Activated CD8-positive, alpha-beta memory T cell treated with anti-CD3 and anti-CD28 coated beads for 36 hours (primary cell): Measurements from ENCODE around the gene TNFAIP1. TPM values are rescaled to one million over a fixed set of nuclear protein-coding genes. Genes with fewer than 3 reads are reported as not detected.
"Not testable (repeated sequence)": the region's sequence is repeated elsewhere in the genome, so short reads cannot be mapped to it uniquely, and the experiment has no call there.

Experiments used
- CTCF ChIA-PET: fragments of 350-600 bp; sonication (Branson Sonifier 250); formaldehyde crosslinking; loops from one replicate; lab custom pipeline; 2021; ENCODE audit warnings: antibody characterized with exemption; lab: Charles Lee
- POLR2A ChIA-PET: fragments of 350-600 bp; sonication (Branson Sonifier 250); formaldehyde crosslinking; loops from one replicate; lab custom pipeline; 2021; ENCODE audit warnings: antibody characterized with exemption; lab: Charles Lee
- total RNA-seq, 2 experiments: library from RNA; stranded (reverse); gene quantifications; one replicate each; pipeline ENCODE4 v1.2.3, GENCODE V29; 2021

The TNFAIP1 gene, protein sequence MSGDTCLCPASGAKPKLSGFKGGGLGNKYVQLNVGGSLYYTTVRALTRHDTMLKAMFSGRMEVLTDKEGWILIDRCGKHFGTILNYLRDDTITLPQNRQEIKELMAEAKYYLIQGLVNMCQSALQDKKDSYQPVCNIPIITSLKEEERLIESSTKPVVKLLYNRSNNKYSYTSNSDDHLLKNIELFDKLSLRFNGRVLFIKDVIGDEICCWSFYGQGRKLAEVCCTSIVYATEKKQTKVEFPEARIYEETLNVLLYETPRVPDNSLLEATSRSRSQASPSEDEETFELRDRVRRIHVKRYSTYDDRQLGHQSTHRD
- 10 to 100 TPM; 27.2 to 31.8 TPM for total RNA-seq

- POLR2A ChIA-PET, result interaction anchor here (0.6 to 2.9 kb wide), 10 partner anchors 12 to 312 kb away, joined by 3 to 34 read pairs (median 3); partner anchors contain the start of genes PIGS, POLDIP2 and TMEM97
- CTCF ChIA-PET, result interaction anchor here (0.7 to 2.2 kb wide), 8 partner anchors 10 to 84 kb away, joined by 3 to 19 read pairs (median 4); partner anchors contain the start of gene TMEM97
These were observed at the start of gene TNFAIP1, which contains the start of gene IFT20 for GRCh38 chr17:28335201-28335958. Gene TNFAIP1 (plus strand): TSS chr17:28335761. CDS start chr17:28339522, 3,761 bp downstream. Gene IFT20 (minus strand): TSS chr17:28335472. CDS start chr17:28331985, 3,487 bp downstream.

GRCh38 chr17:28285965-28286364 lies 49.6 kb upstream of the TNFAIP1 start:
- POLR2A ChIA-PET, result no interaction called here

DNA sequence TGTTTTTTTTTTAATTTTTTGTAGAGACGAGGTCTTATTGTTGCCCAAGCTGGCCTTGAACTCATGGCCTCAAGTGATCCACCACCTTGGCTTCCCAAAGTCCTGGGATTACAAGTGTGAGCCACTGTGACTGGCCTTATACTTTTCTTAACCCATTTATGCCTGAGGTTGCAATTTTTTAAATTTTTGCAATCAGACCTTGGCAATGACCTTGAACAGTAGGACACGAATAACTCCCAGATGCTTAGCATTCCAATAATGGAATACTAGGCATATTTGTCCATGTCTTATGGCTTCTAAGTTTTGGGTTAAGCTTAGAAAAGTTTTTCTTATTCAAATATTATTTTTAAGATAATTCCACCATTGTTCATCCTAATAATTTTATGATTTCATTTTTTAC lies 44.9 kb upstream of the TNFAIP1 start:
- CTCF ChIA-PET, result no interaction called here
- POLR2A ChIA-PET, result no interaction called here

More at GRCh38 chr17:28285965-28286364, 49.6 kb upstream of the TNFAIP1 start:
- CTCF ChIA-PET, result no interaction called here

- ChIA-PET POLR2A (no interaction called here), CTCF (no interaction called here)
These were observed 43.7 kb upstream of the TNFAIP1 start for GRCh38 chr17:28291780-28292330.

DNA sequence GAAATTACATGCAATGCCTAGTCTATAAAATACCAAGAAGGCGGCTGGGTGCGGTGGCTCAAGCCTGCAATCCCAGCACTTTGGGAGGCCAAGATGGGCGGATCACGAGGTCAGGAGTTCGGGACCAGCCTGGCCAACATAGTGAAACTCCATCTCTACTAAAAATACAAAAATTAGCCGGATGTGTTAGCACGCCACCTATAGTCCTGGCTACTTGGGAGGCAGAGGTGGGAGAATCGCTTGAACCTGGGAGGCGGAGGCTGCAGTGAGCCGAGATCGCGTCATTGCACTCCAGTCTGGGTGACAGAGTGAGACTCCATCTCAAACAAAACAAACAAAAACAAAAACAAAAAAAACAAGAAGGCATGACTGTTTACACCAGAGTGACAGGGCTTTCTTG lies 42.7 kb upstream of the TNFAIP1 start:
- CTCF ChIA-PET, POLR2A ChIA-PET: not testable (repeated sequence)

DNA sequence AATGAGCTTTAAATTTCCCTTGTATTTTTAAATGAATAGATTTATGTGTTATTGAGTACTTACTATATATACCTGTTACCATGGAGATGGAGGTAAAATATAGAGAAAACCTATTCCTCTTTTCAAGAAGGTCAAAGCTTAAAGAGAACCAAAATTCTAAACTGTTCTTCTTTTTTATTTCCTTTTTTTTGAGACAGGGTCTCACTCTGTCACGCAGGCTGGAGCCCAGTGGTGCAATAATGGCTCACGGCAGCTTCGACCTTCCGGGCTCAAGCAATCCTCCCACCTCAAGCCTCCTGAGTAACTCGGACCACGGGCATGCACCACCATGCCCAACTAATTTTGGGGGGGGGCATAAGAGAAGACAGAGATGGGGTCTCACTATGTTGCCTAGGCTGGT lies 41.6 kb upstream of the TNFAIP1 start:
- CTCF ChIA-PET, result no interaction called here
- POLR2A ChIA-PET, result no interaction called here

DNA sequence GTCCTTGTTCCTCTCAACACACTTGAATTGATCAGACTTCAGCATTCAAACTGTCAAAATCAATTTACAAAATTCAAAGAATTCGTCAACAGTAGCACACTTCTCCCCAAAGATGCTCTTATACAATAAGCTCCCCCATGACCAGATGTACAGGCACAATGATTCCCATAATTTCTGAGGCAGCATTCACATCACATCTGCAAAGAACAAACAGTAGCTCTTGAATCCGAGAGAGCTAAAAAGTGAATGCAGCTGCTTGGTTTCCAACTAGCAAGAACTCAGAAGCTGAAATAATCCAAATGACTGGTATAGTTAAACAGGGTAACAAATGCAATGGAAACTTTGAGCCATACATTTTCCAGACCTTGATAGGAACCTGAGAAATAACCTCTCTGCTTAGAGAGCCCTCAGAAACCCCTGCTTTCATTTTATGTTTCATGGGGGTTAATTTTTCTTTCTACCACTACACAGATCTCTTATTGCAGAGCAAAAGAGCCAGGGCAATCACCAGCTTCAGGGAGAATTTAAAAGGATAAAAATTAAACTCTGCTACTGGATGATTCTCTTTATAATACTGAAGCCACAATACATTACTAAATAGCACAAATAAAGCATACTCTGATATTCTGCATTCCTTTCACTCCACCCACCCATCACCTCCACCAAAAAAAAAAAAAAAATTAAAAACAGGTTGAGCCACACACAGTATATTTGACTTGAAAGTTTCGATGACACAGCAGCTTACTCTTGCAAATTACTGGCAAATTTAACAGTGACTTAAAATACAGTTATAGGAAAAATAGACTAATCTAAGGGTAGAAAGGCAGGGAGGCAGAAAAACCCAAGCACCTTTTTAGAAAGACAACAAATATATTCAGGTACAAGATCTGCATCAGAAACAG lies 39.6 kb upstream of the TNFAIP1 start:
- CTCF ChIA-PET, result interaction anchor here (1.2 kb wide), 1 partner anchor 30 kb away, joined by 3 read pairs; no protein-coding TSS in a partner anchor
- POLR2A ChIA-PET, result interaction anchor here (0.6 kb wide), 2 partner anchors 11 to 170 kb away, joined by 3 to 4 read pairs; no protein-coding TSS in a partner anchor

DNA sequence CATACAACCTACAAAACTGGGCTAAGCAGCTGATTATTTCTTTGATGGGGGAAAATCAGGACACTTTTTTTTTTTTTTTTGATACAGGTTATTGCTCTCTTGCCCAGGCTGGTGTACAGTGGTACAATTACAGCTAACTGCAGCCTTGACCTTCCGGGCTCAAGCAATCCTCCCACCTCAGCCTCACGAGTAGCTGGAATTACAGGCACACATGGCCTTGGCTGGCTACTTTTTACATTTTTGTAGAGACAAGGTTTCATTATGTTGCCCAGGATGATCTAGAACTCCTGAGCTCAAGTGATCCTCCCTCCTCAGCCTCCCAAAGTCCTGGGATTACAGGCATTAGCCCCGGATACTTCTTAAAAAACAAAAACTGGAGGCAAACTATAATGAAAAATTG lies 37.1 kb upstream of the TNFAIP1 start:
- ChIA-PET POLR2A (no interaction called here), CTCF (no interaction called here)

DNA sequence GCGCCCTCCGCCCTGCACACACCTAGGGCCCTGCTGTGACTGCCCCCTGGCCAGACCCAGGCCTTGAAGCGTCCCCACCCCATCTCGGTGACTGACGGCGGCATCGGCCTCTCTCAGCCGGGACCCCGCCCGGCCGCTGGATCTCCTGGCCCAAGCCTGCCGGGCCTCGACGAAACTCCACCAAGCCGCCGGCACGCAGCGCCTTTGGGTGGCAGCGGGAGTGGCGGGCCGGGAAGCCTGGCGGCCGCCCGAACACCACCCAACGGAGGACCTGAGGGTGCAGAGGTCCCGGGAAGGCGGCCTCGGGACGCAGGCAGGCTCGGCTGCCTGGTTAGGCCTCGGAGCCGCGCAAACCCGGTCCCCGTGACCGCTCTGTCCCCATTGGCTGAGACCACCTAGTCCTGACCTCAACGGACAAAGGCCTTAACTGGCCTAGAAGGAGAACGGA lies 28.6 kb upstream of the TNFAIP1 start:
- CTCF ChIA-PET, result interaction anchor here (1.5 kb wide), 1 partner anchor 55 kb away, joined by 4 read pairs; no protein-coding TSS in a partner anchor
- POLR2A ChIA-PET, result no interaction called here

DNA sequence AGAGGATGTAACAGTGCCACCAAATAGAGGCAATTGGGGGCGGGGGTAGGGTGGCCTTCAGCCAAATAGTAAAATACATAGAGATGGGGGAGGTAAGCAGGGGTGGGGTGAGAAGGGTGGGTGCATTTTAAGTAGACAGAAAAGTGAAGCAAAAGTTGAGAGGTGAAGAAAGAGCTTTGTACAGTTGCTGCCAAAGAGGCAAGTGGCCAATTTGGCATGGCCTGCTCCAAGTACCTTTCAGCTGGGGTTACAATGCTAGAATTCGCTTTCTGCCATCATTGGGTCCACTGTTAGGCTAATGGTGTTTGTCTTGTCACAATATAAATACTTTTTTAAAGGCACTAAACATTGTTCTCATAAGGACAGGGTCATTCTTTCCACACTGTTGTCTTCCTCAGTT lies 21.7 kb upstream of the TNFAIP1 start:
- POLR2A ChIA-PET, result no interaction called here
- CTCF ChIA-PET, result no interaction called here

- POLR2A ChIA-PET, result no interaction called here
- CTCF ChIA-PET, result interaction anchor here (0.7 kb wide), 1 partner anchor 11 kb away, joined by 3 read pairs; no protein-coding TSS in a partner anchor
These were observed 19.5 kb upstream of the TNFAIP1 start for GRCh38 chr17:28315846-28316705.

DNA sequence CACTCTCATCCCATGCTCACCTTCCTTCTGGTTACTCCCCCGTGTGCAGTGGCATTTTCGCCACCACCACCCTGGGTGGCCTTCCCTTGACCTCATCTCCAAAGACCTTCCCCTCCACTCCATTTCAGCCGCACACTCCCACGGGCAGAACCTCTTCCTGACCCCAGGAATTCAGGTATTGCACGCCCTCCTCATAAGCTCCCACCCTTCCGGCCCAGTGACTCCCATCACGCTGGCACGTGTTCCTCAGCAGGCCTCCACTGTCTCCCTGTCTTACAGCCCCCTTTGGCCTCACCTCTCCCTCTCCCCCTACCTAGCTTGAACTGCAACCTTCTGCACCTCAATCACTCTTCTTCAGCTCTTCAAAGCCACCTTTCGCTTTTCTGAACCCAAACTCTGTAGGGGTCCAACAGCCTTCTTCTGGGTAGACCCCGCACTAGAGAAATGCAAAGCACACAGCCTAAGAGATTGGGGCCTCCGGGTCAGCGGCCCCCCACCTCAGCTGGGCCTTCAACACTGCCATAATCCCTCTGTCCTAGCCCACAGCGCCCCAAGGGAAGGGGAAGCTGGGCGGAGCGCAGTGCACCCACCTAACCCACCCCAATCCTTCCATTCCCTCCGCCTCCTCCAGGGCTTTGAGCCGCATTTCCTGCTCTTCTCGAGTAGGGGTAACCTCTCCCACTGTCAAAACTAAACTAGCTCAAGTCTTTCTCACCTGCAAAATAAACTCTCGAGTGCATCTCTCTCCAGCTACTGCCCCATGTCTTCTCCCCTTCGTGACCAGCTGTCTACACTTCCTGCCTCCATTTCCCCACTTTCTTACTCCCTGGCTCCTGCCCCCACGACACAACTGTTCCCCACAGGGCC lies 18.2 kb upstream of the TNFAIP1 start:
- CTCF ChIA-PET, result interaction anchor here (0.7 to 3.9 kb wide), 2 partner anchors 13 to 18 kb away, joined by 3 to 19 read pairs; partner anchors contain the start of genes IFT20 and TNFAIP1
- POLR2A ChIA-PET, result interaction anchor here (1.1 kb wide), 2 partner anchors 12 to 276 kb away, joined by 3 read pairs; no protein-coding TSS in a partner anchor

- POLR2A ChIA-PET, result interaction anchor here (0.7 to 2.0 kb wide), 4 partner anchors 11 to 277 kb away, joined by 3 to 10 read pairs (median 3); partner anchors contain the start of genes IFT20 and TNFAIP1
- CTCF ChIA-PET, result interaction anchor here (3.9 kb wide), 1 partner anchor 17 kb away, joined by 19 read pairs; the partner anchor contains the start of genes IFT20 and TNFAIP1
These were observed 17.4 kb upstream of the TNFAIP1 start for GRCh38 chr17:28317966-28318758.

DNA sequence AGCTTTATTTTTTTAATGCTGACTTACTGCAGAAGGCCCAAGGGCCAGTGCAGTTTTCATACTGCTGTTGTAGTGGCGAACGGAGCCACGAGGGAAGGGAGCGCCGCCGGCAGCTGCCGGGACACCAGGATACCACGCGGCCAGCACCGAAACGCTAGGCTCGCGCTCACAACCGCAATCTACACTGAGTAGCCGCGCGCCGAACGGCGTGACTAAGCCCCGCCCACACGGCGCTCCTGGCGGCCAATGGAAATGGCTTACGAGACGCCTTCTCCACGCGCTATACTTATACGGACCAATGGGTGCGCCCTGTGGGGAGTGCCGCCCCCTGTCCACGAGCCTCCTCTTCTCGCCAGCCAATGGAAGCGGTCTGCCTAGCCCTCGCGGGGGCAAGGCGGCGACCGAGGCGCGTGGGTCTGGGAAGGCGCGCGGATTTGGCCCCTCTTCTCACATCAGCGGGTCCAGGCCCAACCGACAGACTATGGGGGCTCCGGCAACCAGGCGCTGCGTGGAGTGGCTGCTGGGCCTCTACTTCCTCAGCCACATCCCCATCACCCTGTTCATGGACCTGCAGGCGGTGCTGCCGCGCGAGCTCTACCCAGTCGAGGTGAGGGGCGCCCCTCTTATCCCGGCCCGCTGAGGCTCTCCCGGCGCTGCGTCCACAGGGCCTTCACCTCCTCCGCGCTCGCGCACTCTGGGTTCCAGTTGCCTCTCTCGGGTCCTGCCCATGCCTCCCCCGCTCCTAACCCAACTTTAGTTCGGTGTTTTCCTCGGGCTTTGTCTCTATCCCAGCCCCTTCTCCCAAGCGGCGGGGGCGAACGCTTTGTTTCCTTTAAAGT lies 16.6 kb upstream of the TNFAIP1 start, which contains the start of gene TMEM97:
TSS of gene TMEM97 (plus strand) at position 442 of the 839 bp plus-strand sequence. CDS start at position 482, 40 bp downstream.
- CTCF ChIA-PET, result interaction anchor here (1.3 to 3.9 kb wide), 3 partner anchors 16 to 97 kb away, joined by 3 to 19 read pairs (median 7); partner anchors contain the start of genes IFT20 and TNFAIP1

More for the DNA sequence above, 16.6 kb upstream of the TNFAIP1 start, which contains the start of gene TMEM97:
- POLR2A ChIA-PET, result interaction anchor here (0.7 to 2.0 kb wide), 4 partner anchors 10 to 278 kb away, joined by 3 to 10 read pairs (median 3); partner anchors contain the start of genes IFT20 and TNFAIP1
